HepG2 (cell line): ENCODE data around the gene TLR6. TPM values are rescaled to one million over a fixed set of nuclear protein-coding genes. Genes with fewer than 3 reads are reported as not detected.

Experiments used
- ATAC-seq: fragments of 200-7000 bp; cut with Tn5 transposase; 3 replicates; pipeline ENCODE4 v1.9.1; 2020; ENCODE audit warnings: mild to moderate bottlenecking, moderate library complexity
- BruUV-seq: library from RNA; stranded (reverse); fragments of 400-500 nt; replicated peaks from 2 replicates; lab custom pipeline; 2021; lab: Mats Ljungman, UMichigan
- CTCF ChIA-PET: fragments of 300-600 bp; formaldehyde crosslinking; extraction: SDS; loops from one replicate; lab custom pipeline; 2021; ENCODE audit warnings: low total read pairs, inconsistent platforms, low intra/inter-chr PET ratio; lab: Yijun Ruan, JAX
- POLR2A ChIA-PET: fragments of 350-600 bp; sonication (Branson Sonifier 250); formaldehyde crosslinking; loops from one replicate; lab custom pipeline; 2020; ENCODE audit warnings: antibody characterized with exemption, inconsistent platforms; lab: Yijun Ruan, JAX
- DNase-seq: peaks from one replicate; pipeline ENCODE4 v3.0.0-alpha.2; 2015; ENCODE audit warnings: low spot score
- FAIRE-seq: peaks from 3 replicates; lab custom pipeline; 2011; peaks lifted over from hg19 to GRCh38; lab: Jason Lieb, UNC
- H2AFZ ChIP-seq: one replicate; pipeline ENCODE4 v1.6.1; 2011; ENCODE audit warnings: low read length, inconsistent platforms
- H3K27ac ChIP-seq: fragments of 300-600 bp; 3 replicates; pipeline ENCODE4 v1.8.0; 2011; ENCODE audit warnings: mixed run types, mild to moderate bottlenecking, mixed read lengths, low read length, inconsistent platforms; ENCODE audit not compliant: insufficient read depth; ENCODE audit errors: extremely low read length
- H3K27me3 ChIP-seq, 2 experiments: fragments of 200-600 bp in 1 of 2; 2 replicates in 1 of 2; 3 replicates in 1 of 2; pipeline versions ENCODE4 v1.6.0 to v1.8.0; 2011; ENCODE audit warnings: low read length in 2 of 2, mild to moderate bottlenecking in 2 of 2, moderate library complexity in 2 of 2, inconsistent platforms in 1 of 2; ENCODE audit not compliant: insufficient read depth in 2 of 2, control insufficient read depth in 1 of 2
- H3K36me3 ChIP-seq, 2 experiments: fragments of 200-600 bp in 1 of 2; replicated peaks in 1 of 2; 2 replicates in 1 of 2; 3 replicates in 1 of 2; pipeline versions ENCODE4 v1.5.1 to v1.8.0; 2011; ENCODE audit warnings: low read length in 2 of 2, inconsistent platforms in 1 of 2; ENCODE audit not compliant: insufficient read depth in 2 of 2, control insufficient read depth in 1 of 2
- H3K4me1 ChIP-seq: 2 replicates; pipeline ENCODE4 v1.5.1; 2012; ENCODE audit warnings: low read length, inconsistent platforms; ENCODE audit not compliant: insufficient read depth
- H3K4me2 ChIP-seq: 2 replicates; pipeline ENCODE4 v1.6.0; 2011; ENCODE audit warnings: low read depth, low read length, inconsistent platforms
- H3K4me3 ChIP-seq, 3 experiments: fragments of 200-600 bp in 1 of 3; sonication (generic), shearing (Covaris generic) in 1 of 3; replicated peaks in 1 of 3; 2 replicates each; pipeline ENCODE4 v1.5.1; 2011 to 2016; ENCODE audit warnings: low read length in 3 of 3, inconsistent platforms in 2 of 3, low read depth in 2 of 3, mild to moderate bottlenecking in 2 of 3, control low read depth in 1 of 3, mixed read lengths in 1 of 3; ENCODE audit not compliant: insufficient read depth in 1 of 3
- H3K79me2 ChIP-seq: one replicate; pipeline ENCODE4 v1.6.1; 2011; ENCODE audit warnings: low read length, inconsistent platforms; ENCODE audit not compliant: insufficient read depth
- H3K9ac ChIP-seq: 2 replicates; pipeline ENCODE4 v1.6.0; 2011; ENCODE audit warnings: mild to moderate bottlenecking, low read depth, low read length, inconsistent platforms; ENCODE audit not compliant: insufficient read depth
- H3K9me3 ChIP-seq: 2 replicates; pipeline ENCODE4 v1.5.1; 2012; ENCODE audit warnings: mild to moderate bottlenecking, low read length
- H4K20me1 ChIP-seq: 2 replicates; pipeline ENCODE4 v1.6.0; 2011; ENCODE audit warnings: inconsistent platforms, mild to moderate bottlenecking, low read length, moderate library complexity; ENCODE audit not compliant: insufficient read depth
- BCL6 ChIP-seq: IDR thresholded peaks from 2 replicates; pipeline ENCODE4 v1.6.1; 2016; ENCODE audit warnings: missing genetic modification reagents, missing compliant biosample characterization
- ELF3 ChIP-seq: IDR thresholded peaks from 2 replicates; pipeline ENCODE4 v1.6.1; 2016; ENCODE audit warnings: missing genetic modification reagents, missing compliant biosample characterization
- EZH2 ChIP-seq: conservative IDR thresholded peaks from 2 replicates; pipeline ENCODE4 v1.6.1; 2012; ENCODE audit warnings: mild to moderate bottlenecking, low read depth, low read length, moderate library complexity
- HNF4A ChIP-seq: sonication (generic); formaldehyde crosslinking; IDR thresholded peaks from 2 replicates; pipeline ENCODE4 v1.4.0; 2020; ENCODE audit warnings: missing genetic modification reagents
- HNRNPH1 ChIP-seq: fragments of 200-400 bp; formaldehyde crosslinking; optimal IDR thresholded peaks from 2 replicates; pipeline ENCODE3; 2017; ENCODE audit warnings: mild to moderate bottlenecking, low read depth, low read length
- NONO ChIP-seq, 2 experiments: fragments of 450-650 bp in 1 of 2; sonication (generic) in 1 of 2; formaldehyde crosslinking in 1 of 2; IDR thresholded peaks in 1 of 2; conservative IDR thresholded peaks in 1 of 2; 2 replicates each; pipeline versions ENCODE4 v1.6.1 to v1.8.0; 2017 to 2022; ENCODE audit warnings: mild to moderate bottlenecking in 1 of 2, missing genetic modification reagents in 1 of 2, moderate library complexity in 1 of 2
- REPIN1 ChIP-seq: sonication (generic); formaldehyde crosslinking; IDR thresholded peaks from 2 replicates; pipeline ENCODE4 v1.8.0; 2022; ENCODE audit warnings: missing genetic modification reagents, low read depth, mild to moderate bottlenecking, borderline replicate concordance
- RXRB ChIP-seq: IDR thresholded peaks from 2 replicates; pipeline ENCODE4 v1.6.1; 2016; ENCODE audit warnings: borderline replicate concordance, missing genetic modification reagents, missing compliant biosample characterization
- TARDBP ChIP-seq: sonication (generic); formaldehyde crosslinking; IDR thresholded peaks from 2 replicates; pipeline ENCODE4 v1.8.0; 2022; ENCODE audit warnings: mild to moderate bottlenecking, missing genetic modification reagents
- ZBTB1 ChIP-seq: sonication (generic); formaldehyde crosslinking; IDR thresholded peaks from 2 replicates; pipeline ENCODE4 v1.4.0; 2020; ENCODE audit warnings: missing genetic modification reagents, borderline replicate concordance
- ZFP37 ChIP-seq: sonication (generic); formaldehyde crosslinking; IDR thresholded peaks from 2 replicates; pipeline ENCODE4 v1.4.0; 2020; ENCODE audit warnings: missing genetic modification reagents, borderline replicate concordance
- ZNF441 ChIP-seq: sonication (generic); formaldehyde crosslinking; IDR thresholded peaks from 2 replicates; pipeline ENCODE4 v1.7.0; 2021; ENCODE audit warnings: missing genetic modification reagents, borderline replicate concordance
- ZNF614 ChIP-seq: IDR thresholded peaks from 2 replicates; pipeline ENCODE4 v1.6.1; 2018; ENCODE audit warnings: missing biosample characterization, missing genetic modification reagents, inconsistent platforms, borderline replicate concordance
- ZNF788 ChIP-seq: sonication (generic); formaldehyde crosslinking; IDR thresholded peaks from 2 replicates; pipeline ENCODE4 v1.5.0; 2020; ENCODE audit warnings: mild to moderate bottlenecking, missing genetic modification reagents, borderline replicate concordance
- ZSCAN20 ChIP-seq: sonication (generic); formaldehyde crosslinking; IDR thresholded peaks from 2 replicates; pipeline ENCODE4 v1.4.0; 2020; ENCODE audit warnings: missing genetic modification reagents, mild to moderate bottlenecking, borderline replicate concordance
- WGBS: methylation state at CpG from one replicate; pipeline ENCODE4 v1.1.6; 2017; ENCODE audit warnings: low lambda C conversion rate; 5-methylcytosine and 5-hydroxymethylcytosine counted together
- in situ Hi-C: cut with HindIII; loops from 2 replicates; pipeline ENCODE4 v1.10.0; 2017; ENCODE audit warnings: low pct_unique_long_range_greater_than_20kb; ENCODE audit not compliant: extremely low pct_ligation_motif_present
- intact Hi-C: fragments of 100-400 bp; cut with micrococcal nuclease; formaldehyde crosslinking; loops from one replicate; pipeline ENCODE4 v1.10.0; 2022; ENCODE audit not compliant: unreplicated experiment
- polyA plus RNA-seq, 8 experiments: library from polyadenylated mRNA; depleted of rRNA in 3 of 8; stranded (reverse) in 7 of 8; unstranded in 1 of 8; fragments of >200 nt; fragmentation: Illumina TruSeq in 4 of 8; extraction: Trizol in 4 of 8; gene quantifications; 2 replicates each; pipeline versions ENCODE4 v1.2.1 to v1.2.3, GENCODE V29; 2011 to 2016; ENCODE audit warnings: low read depth in 4 of 8, missing spikeins in 1 of 8, mixed read lengths in 1 of 8; ENCODE audit not compliant: insufficient read depth in 1 of 8
- total RNA-seq, 5 experiments: library from RNA; depleted of rRNA; stranded (reverse); fragments of >200 nt; fragmentation: Illumina TruSeq; extraction: Trizol; gene quantifications; 2 replicates each; pipeline ENCODE4 v1.2.3, GENCODE V29; 2016; ENCODE audit warnings: low read depth in 1 of 5
- TF ChIP-seq, protein P1 (sequence below): sonication (generic); formaldehyde crosslinking; IDR thresholded peaks from 2 replicates; pipeline ENCODE4 v1.5.0; 2020; ENCODE audit warnings: mild to moderate bottlenecking, missing genetic modification reagents, borderline replicate concordance

Gene TLR6
- total and polyA plus RNA-seq, 2 of the 13 experiments (the other 11 are each of a cell fraction or from before 2014, with no cell fraction given), result 0.33 to 0.71 TPM

DNA sequence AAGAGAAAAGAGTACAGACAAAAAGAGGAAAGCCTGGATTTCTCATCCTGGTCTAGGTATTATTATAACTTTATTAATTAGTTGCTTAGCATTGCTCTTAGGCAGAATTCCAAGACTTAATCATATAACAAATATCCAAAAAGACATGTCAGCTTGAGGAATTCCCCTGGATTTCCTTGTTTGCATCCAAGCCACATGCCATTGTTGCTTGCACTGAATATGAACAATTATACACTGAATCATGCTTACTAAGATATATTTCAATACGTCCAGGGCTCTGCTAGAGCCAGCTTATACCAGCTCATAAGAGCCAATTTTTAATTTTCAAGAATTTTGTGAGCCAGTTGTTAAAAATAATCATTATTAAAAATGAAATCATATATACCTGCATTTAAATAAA lies 68.3 kb downstream of the TLR6 start (continued):
- TF ChIP-seq REPIN1 (CRISPR knock-in tag), result no peak
- no peak for TF ChIP-seq HNRNPH1

- H3K4me1 ChIP-seq, result peaks cover 16% of the 10 kb centered on the region
- H3K9ac ChIP-seq, result no peak overlapping the region
- in situ Hi-C loops, result no loop called here
- peak overlapping the region; percentile 41 for H3K4me2 ChIP-seq
- ChIA-PET CTCF (no interaction called here), POLR2A (no interaction called here)
- H3K4me3 ChIP-seq, result no peak overlapping the region
- H3K36me3 ChIP-seq, result no peaks in the 10 kb centered on the region
- intact Hi-C loops, result no loop called here
- FAIRE-seq (peak; percentile 67), DNase-seq (peak; percentile 82), ATAC-seq (peak; percentile 92)
- H2AFZ ChIP-seq, result no peak overlapping the region
- peaks cover 0 to 3% of the 10 kb centered on the region in 2 experiments; a peak in 1 of 5 replicates for H3K27me3 ChIP-seq
- H4K20me1 ChIP-seq, result no peaks in the 10 kb centered on the region
- WGBS, result 2% methylated on average over 4 of the region's 4 CpGs
- no TSS peak for BruUV-seq
- H3K27ac ChIP-seq, result no peak overlapping the region
- no peaks in the 10 kb centered on the region for H3K79me2 ChIP-seq
- H3K9me3 ChIP-seq, result no peaks in the 10 kb centered on the region
- TF ChIP-seq BCL6 (CRISPR knock-in tag), result peak; percentile 84
- no peak for TF ChIP-seq ZNF788 (CRISPR knock-in tag)
- no peak for TF ChIP-seq NONO (IDR thresholded peaks at IDR 0.05)
- TF ChIP-seq NONO (CRISPR knock-in tag; conservative IDR thresholded peaks at IDR 0.05), result 0 out of 2 replicates have a peak, but pooled peaks have one; percentile 22
- no peak for TF ChIP-seq ZNF441 (CRISPR knock-in tag)
- TF ChIP-seq ZFP37 (CRISPR knock-in tag), result no peak
- TF ChIP-seq EZH2, result no peak
- TF ChIP-seq TARDBP (CRISPR knock-in tag), result no peak
- TF ChIP-seq RXRB, result peak; percentile 96
- TF ChIP-seq HNF4A (CRISPR knock-in tag), result 0 out of 2 replicates have a peak, but pooled peaks have one; percentile 10
- no peak for TF ChIP-seq ZBTB1
- TF ChIP-seq ELF3 (CRISPR knock-in tag), result peak; percentile 34; the same call in 1 of the 2 replicates
- TF ChIP-seq ZSCAN20 (CRISPR knock-in tag), result no peak
- no peak for TF ChIP-seq ZNF614
- TF ChIP-seq, protein P1, sequence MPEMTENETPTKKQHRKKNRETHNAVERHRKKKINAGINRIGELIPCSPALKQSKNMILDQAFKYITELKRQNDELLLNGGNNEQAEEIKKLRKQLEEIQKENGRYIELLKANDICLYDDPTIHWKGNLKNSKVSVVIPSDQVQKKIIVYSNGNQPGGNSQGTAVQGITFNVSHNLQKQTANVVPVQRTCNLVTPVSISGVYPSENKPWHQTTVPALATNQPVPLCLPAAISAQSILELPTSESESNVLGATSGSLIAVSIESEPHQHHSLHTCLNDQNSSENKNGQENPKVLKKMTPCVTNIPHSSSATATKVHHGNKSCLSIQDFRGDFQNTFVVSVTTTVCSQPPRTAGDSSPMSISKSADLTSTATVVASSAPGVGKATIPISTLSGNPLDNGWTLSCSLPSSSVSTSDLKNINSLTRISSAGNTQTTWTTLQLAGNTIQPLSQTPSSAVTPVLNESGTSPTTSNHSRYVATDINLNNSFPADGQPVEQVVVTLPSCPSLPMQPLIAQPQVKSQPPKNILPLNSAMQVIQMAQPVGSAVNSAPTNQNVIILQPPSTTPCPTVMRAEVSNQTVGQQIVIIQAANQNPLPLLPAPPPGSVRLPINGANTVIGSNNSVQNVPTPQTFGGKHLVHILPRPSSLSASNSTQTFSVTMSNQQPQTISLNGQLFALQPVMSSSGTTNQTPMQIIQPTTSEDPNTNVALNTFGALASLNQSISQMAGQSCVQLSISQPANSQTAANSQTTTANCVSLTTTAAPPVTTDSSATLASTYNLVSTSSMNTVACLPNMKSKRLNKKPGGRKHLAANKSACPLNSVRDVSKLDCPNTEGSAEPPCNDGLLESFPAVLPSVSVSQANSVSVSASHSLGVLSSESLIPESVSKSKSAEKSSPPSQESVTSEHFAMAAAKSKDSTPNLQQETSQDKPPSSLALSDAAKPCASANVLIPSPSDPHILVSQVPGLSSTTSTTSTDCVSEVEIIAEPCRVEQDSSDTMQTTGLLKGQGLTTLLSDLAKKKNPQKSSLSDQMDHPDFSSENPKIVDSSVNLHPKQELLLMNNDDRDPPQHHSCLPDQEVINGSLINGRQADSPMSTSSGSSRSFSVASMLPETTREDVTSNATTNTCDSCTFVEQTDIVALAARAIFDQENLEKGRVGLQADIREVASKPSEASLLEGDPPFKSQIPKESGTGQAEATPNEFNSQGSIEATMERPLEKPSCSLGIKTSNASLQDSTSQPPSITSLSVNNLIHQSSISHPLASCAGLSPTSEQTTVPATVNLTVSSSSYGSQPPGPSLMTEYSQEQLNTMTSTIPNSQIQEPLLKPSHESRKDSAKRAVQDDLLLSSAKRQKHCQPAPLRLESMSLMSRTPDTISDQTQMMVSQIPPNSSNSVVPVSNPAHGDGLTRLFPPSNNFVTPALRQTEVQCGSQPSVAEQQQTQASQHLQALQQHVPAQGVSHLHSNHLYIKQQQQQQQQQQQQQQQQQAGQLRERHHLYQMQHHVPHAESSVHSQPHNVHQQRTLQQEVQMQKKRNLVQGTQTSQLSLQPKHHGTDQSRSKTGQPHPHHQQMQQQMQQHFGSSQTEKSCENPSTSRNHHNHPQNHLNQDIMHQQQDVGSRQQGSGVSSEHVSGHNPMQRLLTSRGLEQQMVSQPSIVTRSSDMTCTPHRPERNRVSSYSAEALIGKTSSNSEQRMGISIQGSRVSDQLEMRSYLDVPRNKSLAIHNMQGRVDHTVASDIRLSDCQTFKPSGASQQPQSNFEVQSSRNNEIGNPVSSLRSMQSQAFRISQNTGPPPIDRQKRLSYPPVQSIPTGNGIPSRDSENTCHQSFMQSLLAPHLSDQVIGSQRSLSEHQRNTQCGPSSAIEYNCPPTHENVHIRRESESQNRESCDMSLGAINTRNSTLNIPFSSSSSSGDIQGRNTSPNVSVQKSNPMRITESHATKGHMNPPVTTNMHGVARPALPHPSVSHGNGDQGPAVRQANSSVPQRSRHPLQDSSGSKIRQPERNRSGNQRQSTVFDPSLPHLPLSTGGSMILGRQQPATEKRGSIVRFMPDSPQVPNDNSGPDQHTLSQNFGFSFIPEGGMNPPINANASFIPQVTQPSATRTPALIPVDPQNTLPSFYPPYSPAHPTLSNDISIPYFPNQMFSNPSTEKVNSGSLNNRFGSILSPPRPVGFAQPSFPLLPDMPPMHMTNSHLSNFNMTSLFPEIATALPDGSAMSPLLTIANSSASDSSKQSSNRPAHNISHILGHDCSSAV (CRISPR knock-in tag), result no peak
Measured at GRCh38 chr4:38787693-38788092, 68.9 kb downstream of the TLR6 start.
